ENCODE results near the gene C1QL3. TPM values are rescaled to one million over a fixed set of nuclear protein-coding genes. Genes with fewer than 3 reads are reported as not detected.

C1QL3 gene
- total RNA-seq, 6 experiments from 2014 or later, result not detected

- Mint-ChIP-seq H3K27me3 (ENCODE audit: insufficient read depth) (peaks cover 36% of the 10 kb centered on the region), H3K4me1 (ENCODE audit: low read depth) (peaks cover 6% of the 10 kb centered on the region), H3K27ac (no peak overlapping the region), H3K9me3 (no peaks in the 10 kb centered on the region), H3K4me3 (peak overlapping the region; percentile 50), H3K36me3 (ENCODE audit: low read depth) (0 out of 2 replicates have a peak, but pooled peaks cover 3% of the 10 kb centered on the region)
- no peak for DNase-seq
- TF ChIP-seq CTCF (IDR thresholded peaks at IDR 0.05), result no peak
Measured at GRCh38 chr10:16519250-16519907, 2.3 kb downstream of the C1QL3 start.

- H3K27me3 Mint-ChIP-seq (ENCODE audit: insufficient read depth), result peaks cover 33% of the 10 kb centered on the region
- 0 out of 2 replicates have a peak, but pooled peaks cover 3% of the 10 kb centered on the region for H3K36me3 Mint-ChIP-seq (ENCODE audit: low read depth)
- H3K4me1 Mint-ChIP-seq (ENCODE audit: low read depth), result peaks cover 6% of the 10 kb centered on the region
- H3K27ac Mint-ChIP-seq, result no peak overlapping the region
- no peaks in the 10 kb centered on the region for H3K9me3 Mint-ChIP-seq
- peak; percentile 63 for TF ChIP-seq CTCF (IDR thresholded peaks at IDR 0.05)
- no peak for DNase-seq
- H3K4me3 Mint-ChIP-seq, result no peak overlapping the region
Measured at GRCh38 chr10:16518822-16519221, 2.9 kb downstream of the C1QL3 start.

- no peaks in the 10 kb centered on the region for H3K9me3 Mint-ChIP-seq
- no peaks in the 10 kb centered on the region for H3K36me3 Mint-ChIP-seq (ENCODE audit: low read depth)
- H3K4me3 Mint-ChIP-seq, result no peak overlapping the region
- DNase-seq, result no peak
- no peaks in the 10 kb centered on the region for H3K4me1 Mint-ChIP-seq (ENCODE audit: low read depth)
- no peak for TF ChIP-seq CTCF (IDR thresholded peaks at IDR 0.05)
- no peak overlapping the region for H3K27ac Mint-ChIP-seq
- no peaks in the 10 kb centered on the region for H3K27me3 Mint-ChIP-seq (ENCODE audit: insufficient read depth)
Measured at GRCh38 chr10:16510843-16511242, 10.8 kb downstream of the C1QL3 start.

GRCh38 chr10:16509996-16510395, 11.7 kb downstream of the C1QL3 start:
- Mint-ChIP-seq H3K27me3 (ENCODE audit: insufficient read depth) (no peaks in the 10 kb centered on the region), H3K4me3 (no peak overlapping the region), H3K4me1 (ENCODE audit: low read depth) (no peaks in the 10 kb centered on the region), H3K36me3 (ENCODE audit: low read depth) (no peaks in the 10 kb centered on the region), H3K27ac (no peak overlapping the region), H3K9me3 (no peaks in the 10 kb centered on the region)
- no peak for DNase-seq
- TF ChIP-seq CTCF (IDR thresholded peaks at IDR 0.05), result no peak

DNA sequence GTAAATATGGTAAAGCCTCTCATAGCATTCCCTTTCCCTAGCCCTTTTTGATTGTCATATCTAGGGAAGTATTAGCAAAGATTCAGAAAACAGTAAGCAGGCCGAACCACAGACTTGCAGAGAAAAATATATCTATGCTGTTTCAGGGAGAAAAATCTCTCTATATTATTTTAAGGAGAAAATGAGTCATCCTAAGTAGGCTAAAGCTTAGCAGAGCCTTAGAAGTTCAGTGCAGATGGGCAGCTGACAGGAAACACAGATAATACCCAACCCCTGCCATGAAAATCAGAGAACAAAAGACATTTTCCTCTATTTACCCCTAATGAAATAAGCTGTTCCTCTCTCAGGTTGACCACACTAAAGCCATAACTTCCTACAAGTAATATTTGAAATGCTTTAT, 16.5 kb downstream of the C1QL3 start:
- no peaks in the 10 kb centered on the region; the same call in 1 of the 2 replicates for H3K9me3 Mint-ChIP-seq
- H3K27me3 Mint-ChIP-seq (ENCODE audit: insufficient read depth), result no peaks in the 10 kb centered on the region
- H3K4me1 Mint-ChIP-seq (ENCODE audit: low read depth), result no peaks in the 10 kb centered on the region
- DNase-seq, result no peak
- H3K36me3 Mint-ChIP-seq (ENCODE audit: low read depth), result no peaks in the 10 kb centered on the region
- no peak overlapping the region for H3K4me3 Mint-ChIP-seq
- H3K27ac Mint-ChIP-seq, result no peak overlapping the region
- no peak for TF ChIP-seq CTCF (IDR thresholded peaks at IDR 0.05)
